ENCODE data around the gene KCNQ1. TPM values are rescaled to one million over a fixed set of nuclear protein-coding genes. Genes with fewer than 3 reads are reported as not detected.

Gene KCNQ1
- total RNA-seq, 1 experiment from 2014 or later = 10.7 TPM

GRCh38 chr11:2730272-2731129 lies 285.7 kb downstream of the KCNQ1 start:
- ATAC-seq (no peak), DNase-seq (ENCODE audit: low read depth, low spot score) (no peak)
- no peaks in the 10 kb centered on the region for H4K20me1 ChIP-seq (ENCODE audit: insufficient read depth)
- H3K9me3 ChIP-seq (ENCODE audit: control insufficient read depth in 1 of 2, insufficient read depth in 1 of 2, low read depth in 1 of 2, low read length in 2 of 2) = no peaks in the 10 kb centered on the region
- RAD21 ChIA-PET (ENCODE audit: low non-redundant PET in 1 of 2, low total read pairs in 2 of 2, uncharacterized antibody in 2 of 2, unreplicated experiment in 2 of 2) = no interaction called here
- POLR2A ChIA-PET = no interaction called here
- no peaks in the 10 kb centered on the region for H3K4me1 ChIP-seq (ENCODE audit: control insufficient read depth in 1 of 2, insufficient read depth in 2 of 2, low read length in 2 of 2)
- H3K9me2 ChIP-seq (ENCODE audit: insufficient read depth) = no peaks in the 10 kb centered on the region
- no peaks in the 10 kb centered on the region for H3K36me3 ChIP-seq (ENCODE audit: control insufficient read depth in 1 of 2, insufficient read depth in 2 of 2, low read length in 2 of 2)
- no peaks in the 10 kb centered on the region for H3K79me2 ChIP-seq (ENCODE audit: insufficient read depth, low read length)
- intact Hi-C loops (cut with micrococcal nuclease) = no loop called here
- CTCF ChIA-PET = no interaction called here
- no TSS peak for BruUV-seq (replicated peaks)
- no peak overlapping the region for H3K9ac ChIP-seq (ENCODE audit: low read length)
- TF ChIP-seq CTCF (IDR thresholded peaks at IDR 0.05 in 2 of 3, conservative IDR thresholded peaks at IDR 0.05 in 1 of 3; ENCODE audit: borderline replicate concordance in 1 of 3, insufficient read depth in 1 of 3, low read depth in 2 of 3, low read length in 2 of 3) (no peak), EZH2 (IDR thresholded peaks at IDR 0.05) (no peak), SIN3A (IDR thresholded peaks at IDR 0.05; ENCODE audit: low read depth) (no peak), EGR1 (IDR thresholded peaks at IDR 0.05; ENCODE audit: low read depth) (no peak), RAD21 (IDR thresholded peaks at IDR 0.05; ENCODE audit: low read depth) (no peak), MAX (IDR thresholded peaks at IDR 0.05) (no peak), REST (IDR thresholded peaks at IDR 0.05; ENCODE audit: low read depth) (no peak), ATF3 (IDR thresholded peaks at IDR 0.05) (no peak), EZH2phosphoT487 (IDR thresholded peaks at IDR 0.05; ENCODE audit: borderline replicate concordance) (no peak), POLR2A (IDR thresholded peaks at IDR 0.05; ENCODE audit: borderline replicate concordance, extremely low read depth, insufficient read depth, insufficient read length) (no peak)
- H3K27me3 ChIP-seq (ENCODE audit: insufficient read depth, low read length) = no peaks in the 10 kb centered on the region
- no peak overlapping the region for H3K4me3 ChIP-seq (replicated peaks in 1 of 2; ENCODE audit: low read depth in 1 of 2, low read length in 2 of 2)
- no peak overlapping the region for H2AFZ ChIP-seq (ENCODE audit: low read depth, low read length, poor library complexity, severe bottlenecking)
- H3K4me2 ChIP-seq (ENCODE audit: low read length) = no peak overlapping the region
- no peak overlapping the region for H3K27ac ChIP-seq (ENCODE audit: low read depth, low read length)
